ENCODE results near the gene SIPA1L2. TPM values are rescaled to one million over a fixed set of nuclear protein-coding genes. Genes with fewer than 3 reads are reported as not detected.

The SIPA1L2 gene
- total RNA-seq, 3 donors from 2014 or later (not counting 1 experiment from before 2014, with no cell fraction given): 1.5 to 2.3 (median 1.6) TPM

DNA sequence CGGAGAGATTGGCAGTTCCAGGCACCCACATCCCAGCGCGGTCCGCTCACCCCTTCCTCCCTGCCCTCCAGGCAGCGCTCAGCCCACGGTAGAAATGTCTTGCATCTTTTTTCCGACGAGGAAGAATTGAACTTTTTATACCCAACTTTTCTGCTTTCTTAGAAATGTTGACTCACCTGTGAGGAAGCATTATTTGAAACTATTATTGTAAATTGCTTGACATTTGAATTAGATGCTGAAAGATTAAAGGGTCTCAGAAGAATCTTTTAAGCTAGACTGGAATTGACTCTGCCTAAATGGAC, 912 bp upstream of the SIPA1L2 start:
- no peaks in the 10 kb centered on the region for H3K9me3 Mint-ChIP-seq
- Histone ChIP-seq H3K4me3 (ENCODE audit: low read length) (peak overlapping the region; percentile 59), H3K36me3 (ENCODE audit: control insufficient read depth, insufficient read depth, low read length) (no peaks in the 10 kb centered on the region), H3K27ac (ENCODE audit: low read length) (no peak overlapping the region), H3K27me3 (ENCODE audit: control insufficient read depth, insufficient read depth, low read length) (peaks cover 14% of the 10 kb centered on the region), H3K4me1 (ENCODE audit: control insufficient read depth, insufficient read depth, low read length) (peaks cover 13% of the 10 kb centered on the region), H3K9me3 (ENCODE audit: control insufficient read depth, insufficient read depth, low read length) (no peaks in the 10 kb centered on the region)
- peaks cover 50 to 56% of the 10 kb centered on the region in 2 donors for H3K27me3 Mint-ChIP-seq (ENCODE audit: low read depth in 2 of 2)
- peak overlapping the region; percentile 89 for H3K4me3 Mint-ChIP-seq
- H3K4me1 Mint-ChIP-seq: peaks cover 16 to 25% of the 10 kb centered on the region in 2 donors
- TF ChIP-seq, protein P1, sequence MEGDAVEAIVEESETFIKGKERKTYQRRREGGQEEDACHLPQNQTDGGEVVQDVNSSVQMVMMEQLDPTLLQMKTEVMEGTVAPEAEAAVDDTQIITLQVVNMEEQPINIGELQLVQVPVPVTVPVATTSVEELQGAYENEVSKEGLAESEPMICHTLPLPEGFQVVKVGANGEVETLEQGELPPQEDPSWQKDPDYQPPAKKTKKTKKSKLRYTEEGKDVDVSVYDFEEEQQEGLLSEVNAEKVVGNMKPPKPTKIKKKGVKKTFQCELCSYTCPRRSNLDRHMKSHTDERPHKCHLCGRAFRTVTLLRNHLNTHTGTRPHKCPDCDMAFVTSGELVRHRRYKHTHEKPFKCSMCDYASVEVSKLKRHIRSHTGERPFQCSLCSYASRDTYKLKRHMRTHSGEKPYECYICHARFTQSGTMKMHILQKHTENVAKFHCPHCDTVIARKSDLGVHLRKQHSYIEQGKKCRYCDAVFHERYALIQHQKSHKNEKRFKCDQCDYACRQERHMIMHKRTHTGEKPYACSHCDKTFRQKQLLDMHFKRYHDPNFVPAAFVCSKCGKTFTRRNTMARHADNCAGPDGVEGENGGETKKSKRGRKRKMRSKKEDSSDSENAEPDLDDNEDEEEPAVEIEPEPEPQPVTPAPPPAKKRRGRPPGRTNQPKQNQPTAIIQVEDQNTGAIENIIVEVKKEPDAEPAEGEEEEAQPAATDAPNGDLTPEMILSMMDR (IDR thresholded peaks at IDR 0.05): no peak
- intact Hi-C loops (cut with micrococcal nuclease): no loop called here
- H3K36me3 Mint-ChIP-seq: no peaks in the 10 kb centered on the region
- peak overlapping the region in 1 of 2 donors; percentile 71 for H3K27ac Mint-ChIP-seq
- 2% methylated on average over 8 of the region's 8 CpGs for WGBS (ENCODE audit: insufficient coverage)
- DNase-seq (no peak), ATAC-seq (no peak)

DNA sequence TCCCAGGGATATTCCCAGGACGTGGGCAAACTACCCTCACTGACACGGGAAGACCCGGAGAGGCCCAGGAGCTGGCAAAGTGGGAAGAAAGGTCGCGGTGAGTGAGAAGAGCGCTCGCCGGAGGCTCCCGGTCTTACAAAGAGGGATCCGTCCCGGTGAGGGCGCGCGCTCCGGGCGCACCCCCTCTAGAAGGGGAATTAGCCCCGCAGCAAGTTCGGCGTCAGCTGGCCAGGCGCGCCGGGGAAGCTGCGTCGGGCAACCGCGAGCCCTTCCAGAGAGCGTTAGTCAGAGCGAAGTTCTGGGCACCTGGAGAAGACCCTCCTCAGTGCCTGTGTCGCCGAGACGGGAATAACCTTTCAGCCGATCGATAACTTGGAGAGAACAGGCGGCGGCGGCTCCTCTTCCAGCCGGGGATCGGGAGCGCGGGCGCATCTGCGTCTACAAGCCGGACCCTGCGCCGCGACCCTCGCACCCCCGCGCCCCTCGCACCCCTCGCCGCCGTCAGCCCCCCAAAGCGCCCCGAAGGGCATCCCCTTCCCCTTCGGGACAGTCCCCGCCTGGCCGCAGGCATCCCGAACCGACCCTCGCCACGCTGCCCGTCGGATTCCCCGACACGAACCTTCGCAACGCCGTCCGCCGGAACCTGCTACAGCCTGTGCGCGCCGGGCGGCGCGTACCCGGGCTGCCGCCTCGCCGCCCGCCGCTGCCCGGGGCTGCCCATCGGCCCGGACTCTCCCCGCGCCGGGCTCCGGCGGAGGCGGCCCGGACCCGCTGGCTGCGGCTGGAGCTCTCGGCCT, 485 bp downstream of the SIPA1L2 start:
- intact Hi-C loops (cut with micrococcal nuclease): no loop called here
- H3K4me3 ChIP-seq (ENCODE audit: low read length): peak overlapping the region; percentile 36
- peaks cover 16 to 25% of the 10 kb centered on the region in 2 donors for H3K4me1 Mint-ChIP-seq
- TF ChIP-seq, protein P1 (IDR thresholded peaks at IDR 0.05): no peak
- WGBS (ENCODE audit: insufficient coverage): 1% methylated on average over 96 of the region's 96 CpGs
- H3K36me3 ChIP-seq (ENCODE audit: control insufficient read depth, insufficient read depth, low read length): no peaks in the 10 kb centered on the region
- no peaks in the 10 kb centered on the region for H3K9me3 Mint-ChIP-seq
- peaks cover 14% of the 10 kb centered on the region for H3K27me3 ChIP-seq (ENCODE audit: control insufficient read depth, insufficient read depth, low read length)
- H3K27ac Mint-ChIP-seq: peak overlapping the region in 1 of 2 donors; percentile 63
- peaks cover 13% of the 10 kb centered on the region for H3K4me1 ChIP-seq (ENCODE audit: control insufficient read depth, insufficient read depth, low read length)
- peak; percentile 41 to 55 (median 53) for ATAC-seq
- peak in 1 of 2 donors; percentile 34 for DNase-seq
- H3K4me3 Mint-ChIP-seq: peak overlapping the region; percentile 85
- H3K27ac ChIP-seq (ENCODE audit: low read length): no peak overlapping the region
- peaks cover 58 to 70% of the 10 kb centered on the region in 2 donors for H3K27me3 Mint-ChIP-seq (ENCODE audit: low read depth in 2 of 2)
- H3K9me3 ChIP-seq (ENCODE audit: control insufficient read depth, insufficient read depth, low read length): no peaks in the 10 kb centered on the region
- H3K36me3 Mint-ChIP-seq: no peaks in the 10 kb centered on the region

DNA sequence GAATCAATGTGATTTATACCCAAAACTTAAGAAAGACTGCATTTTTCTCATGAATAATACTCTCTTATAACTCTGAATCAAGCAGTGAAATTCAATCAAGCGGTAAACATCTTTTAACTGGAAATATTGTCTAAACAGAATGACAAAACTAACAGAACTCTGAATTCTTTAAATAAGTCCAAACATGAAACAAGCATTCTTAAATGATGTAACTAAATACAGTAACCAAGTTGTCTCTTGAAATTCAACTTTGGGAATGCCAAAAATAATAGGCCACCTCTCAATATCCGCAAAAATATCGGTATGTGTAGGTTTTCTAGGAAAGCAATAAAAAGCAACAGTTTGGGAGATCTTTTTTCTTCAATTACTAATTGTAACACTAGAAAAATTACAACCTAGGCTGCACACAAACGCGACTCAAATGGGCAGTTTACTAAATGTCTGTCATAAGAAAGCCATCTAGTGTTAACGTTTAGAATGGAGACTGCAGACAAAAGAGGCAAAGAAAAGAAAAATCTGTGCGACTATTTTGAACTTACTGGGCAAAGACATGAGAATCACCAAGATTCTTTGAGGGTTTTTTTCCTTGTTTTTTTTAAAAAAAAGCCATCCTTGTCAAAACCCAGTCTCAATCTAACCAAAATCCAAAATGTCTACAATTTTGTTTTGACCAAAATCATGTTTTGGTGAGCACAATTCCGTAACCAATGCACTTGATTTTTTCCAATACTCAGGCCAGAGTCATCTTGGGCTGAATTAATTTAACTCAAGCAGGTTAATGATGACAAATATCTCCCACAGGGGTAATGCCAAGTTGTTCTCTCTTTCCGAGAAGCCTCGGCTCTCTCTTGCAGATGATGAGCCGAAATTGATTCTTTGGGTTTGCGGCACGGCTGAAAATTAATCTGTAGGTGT, 1.3 kb downstream of the SIPA1L2 start:
- Mint-ChIP-seq H3K4me3 (peak overlapping the region; percentile 85), H3K36me3 (no peaks in the 10 kb centered on the region), H3K9me3 (no peaks in the 10 kb centered on the region), H3K27me3 (ENCODE audit: low read depth in 2 of 2) (peaks cover 56 to 69% of the 10 kb centered on the region in 2 donors), H3K4me1 (peaks cover 16 to 25% of the 10 kb centered on the region in 2 donors), H3K27ac (peak overlapping the region in 1 of 2 donors; percentile 63)
- ATAC-seq: no peak
- Histone ChIP-seq H3K4me3 (ENCODE audit: low read length) (peak overlapping the region; percentile 36), H3K4me1 (ENCODE audit: control insufficient read depth, insufficient read depth, low read length) (peaks cover 13% of the 10 kb centered on the region), H3K27me3 (ENCODE audit: control insufficient read depth, insufficient read depth, low read length) (peaks cover 14% of the 10 kb centered on the region), H3K36me3 (ENCODE audit: control insufficient read depth, insufficient read depth, low read length) (no peaks in the 10 kb centered on the region), H3K27ac (ENCODE audit: low read length) (no peak overlapping the region), H3K9me3 (ENCODE audit: control insufficient read depth, insufficient read depth, low read length) (no peaks in the 10 kb centered on the region)
- intact Hi-C loops (cut with micrococcal nuclease): no loop called here
- TF ChIP-seq, protein P1 (IDR thresholded peaks at IDR 0.05): no peak
- peak in 1 of 2 donors; percentile 28 for DNase-seq
- WGBS (ENCODE audit: insufficient coverage): 26% methylated on average over 10 of the region's 13 CpGs
